SK-N-SH (cell line): ENCODE measurements around the gene FGF19. TPM values are rescaled to one million over a fixed set of nuclear protein-coding genes. Genes with fewer than 3 reads are reported as not detected.

ENCODE experiments used
- CTCF ChIA-PET: fragments of 300-600, 350-600 bp; formaldehyde crosslinking; extraction: SDS; loops from one replicate; lab custom pipeline; 2021; lab: Yijun Ruan, JAX
- POLR2A ChIA-PET: fragments of 350-600 bp; sonication (Branson Sonifier 250); formaldehyde crosslinking; extraction: SDS; loops from one replicate; lab custom pipeline; 2020; ENCODE audit warnings: antibody characterized with exemption, inconsistent platforms; lab: Yijun Ruan, JAX
- DNase-seq: peaks from one replicate; pipeline ENCODE4 v3.0.0; 2012
- H2AFZ ChIP-seq: fragments of 200-600 bp; sonication (generic); 2 replicates; pipeline ENCODE4 v1.8.1; 2016; ENCODE audit warnings: antibody characterized with exemption, mild to moderate bottlenecking, low read depth
- H3F3A ChIP-seq: fragments of 200-600 bp; sonication (generic); replicated peaks from 2 replicates; pipeline ENCODE3; 2016; ENCODE audit warnings: antibody characterized with exemption, mild to moderate bottlenecking; ENCODE audit not compliant: insufficient read depth
- H3K27ac ChIP-seq, 2 experiments: fragments of 200-500 bp in 1 of 2; fragments of 200-600 bp in 1 of 2; sonication (Bioruptor generic) in 1 of 2; sonication (generic), shearing (Covaris generic) in 1 of 2; 2 replicates each; pipeline versions ENCODE4 v1.5.1 to v1.6.1; 2014 to 2016; ENCODE audit warnings: low read depth in 2 of 2, inconsistent platforms in 1 of 2, low read length in 1 of 2, mild to moderate bottlenecking in 1 of 2, mixed read lengths in 1 of 2
- H3K27me3 ChIP-seq: fragments of 200-600 bp; sonication (generic), shearing (Covaris generic); 2 replicates; pipeline ENCODE4 v1.6.1; 2016; ENCODE audit warnings: mixed run types; ENCODE audit not compliant: insufficient read depth
- H3K36me3 ChIP-seq, 2 experiments: fragments of 200-500 bp in 1 of 2; fragments of 200-600 bp in 1 of 2; sonication (Bioruptor generic) in 1 of 2; sonication (generic) in 1 of 2; replicated peaks in 1 of 2; 2 replicates each; pipeline versions ENCODE3 to v1.5.1; 2014 to 2016; ENCODE audit warnings: low read length in 1 of 2, mild to moderate bottlenecking in 1 of 2; ENCODE audit not compliant: insufficient read depth in 2 of 2, control insufficient read depth in 1 of 2
- H3K4me1 ChIP-seq, 2 experiments: fragments of 200-500 bp in 1 of 2; fragments of 200-600 bp in 1 of 2; sonication (Bioruptor generic) in 1 of 2; sonication (generic), shearing (Covaris generic) in 1 of 2; 2 replicates each; pipeline versions ENCODE4 v1.5.1 to v1.6.1; 2014 to 2016; ENCODE audit warnings: low read depth in 1 of 2, low read length in 1 of 2, mixed run types in 1 of 2; ENCODE audit not compliant: insufficient read depth in 2 of 2, control insufficient read depth in 1 of 2
- H3K4me2 ChIP-seq: fragments of 200-600 bp; sonication (generic), shearing (Covaris generic); 2 replicates; pipeline ENCODE4 v1.6.1; 2017; ENCODE audit warnings: mixed run types
- H3K4me3 ChIP-seq, 2 experiments: fragments of 200-500 bp in 1 of 2; fragments of 200-600 bp in 1 of 2; sonication (Bioruptor generic) in 1 of 2; sonication (generic), shearing (Covaris generic) in 1 of 2; 2 replicates each; pipeline versions ENCODE4 v1.5.1 to v1.8.1; 2014 to 2016; ENCODE audit warnings: low read depth in 2 of 2, inconsistent platforms in 1 of 2, low read length in 1 of 2, mild to moderate bottlenecking in 1 of 2, mixed read lengths in 1 of 2, moderate library complexity in 1 of 2
- H3K79me2 ChIP-seq: fragments of 200-600 bp; sonication (generic); 2 replicates; pipeline ENCODE4 v1.8.1; 2017; ENCODE audit warnings: mild to moderate bottlenecking; ENCODE audit not compliant: insufficient read depth
- H3K9ac ChIP-seq: fragments of 200-600 bp; sonication (generic); 2 replicates; pipeline ENCODE4 v1.6.1; 2017; ENCODE audit warnings: mixed run types
- H3K9me2 ChIP-seq: fragments of 200-600 bp; sonication (generic); 2 replicates; pipeline ENCODE4 v1.6.1; 2017; ENCODE audit warnings: mixed run types
- H3K9me3 ChIP-seq: fragments of 200-600 bp; sonication (generic); 2 replicates; pipeline ENCODE4 v1.6.1; 2017; ENCODE audit warnings: mixed run types, mild to moderate bottlenecking, moderate library complexity
- H4K20me1 ChIP-seq: fragments of 200-600 bp; sonication (generic); 2 replicates; pipeline ENCODE4 v1.6.1; 2017; ENCODE audit warnings: mild to moderate bottlenecking, mixed run types; ENCODE audit not compliant: insufficient read depth
- IRF3 ChIP-seq: fragments of 150-350 bp; IDR thresholded peaks from 2 replicates; pipeline ENCODE4 v1.6.1; 2016; ENCODE audit warnings: mild to moderate bottlenecking, low read depth, low read length
- JUND ChIP-seq: IDR thresholded peaks from 2 replicates; pipeline ENCODE4 v1.4.0; 2012
- POLR2AphosphoS5 ChIP-seq: IDR thresholded peaks from 2 replicates; pipeline ENCODE4 v1.6.1; 2012; ENCODE audit warnings: low read depth, low read length
- SMC3 ChIP-seq: IDR thresholded peaks from 2 replicates; pipeline ENCODE4 v1.6.1; 2012; ENCODE audit warnings: low read depth, low read length, improper control_type of control experiment
- TAF1 ChIP-seq: IDR thresholded peaks from 2 replicates; pipeline ENCODE4 v1.6.1; 2012; ENCODE audit warnings: low read depth, mild to moderate bottlenecking, low read length, moderate library complexity, borderline replicate concordance
- TCF12 ChIP-seq: IDR thresholded peaks from 2 replicates; pipeline ENCODE4 v1.4.0; 2012
- TEAD4 ChIP-seq: IDR thresholded peaks from 2 replicates; pipeline ENCODE4 v1.4.0; 2012; ENCODE audit warnings: mild to moderate bottlenecking, borderline replicate concordance; ENCODE audit not compliant: insufficient read depth
- WGBS: methylation state at CpG from one replicate; pipeline ENCODE4 v1.1.6; 2017; ENCODE audit warnings: low lambda C conversion rate; 5-methylcytosine and 5-hydroxymethylcytosine counted together
- polyA plus RNA-seq, 3 experiments: library from polyadenylated mRNA; depleted of rRNA; stranded (reverse); fragments of >200 nt; gene quantifications; 2 replicates each; pipeline ENCODE4 v1.2.3, GENCODE V29; 2012
- TF ChIP-seq, protein P1 (sequence below): IDR thresholded peaks from 2 replicates; pipeline ENCODE4 v1.4.0; 2012; ENCODE audit warnings: low read depth
- TF ChIP-seq, protein P2 (sequence below): fragments of 150-350 bp; IDR thresholded peaks from 2 replicates; pipeline ENCODE4 v1.6.1; 2017; ENCODE audit warnings: antibody characterized with exemption, low read length, low read depth, borderline replicate concordance
- TF ChIP-seq, protein P3 (sequence below): fragments of 200-600 bp; sonication (generic); IDR thresholded peaks from 2 replicates; pipeline ENCODE4 v1.6.1; 2017; ENCODE audit warnings: antibody characterized with exemption, mild to moderate bottlenecking, moderate library complexity

The FGF19 gene
- polyA plus RNA-seq, 1 of the 3 experiments (the other 2 are of a cell fraction), result not detected

DNA sequence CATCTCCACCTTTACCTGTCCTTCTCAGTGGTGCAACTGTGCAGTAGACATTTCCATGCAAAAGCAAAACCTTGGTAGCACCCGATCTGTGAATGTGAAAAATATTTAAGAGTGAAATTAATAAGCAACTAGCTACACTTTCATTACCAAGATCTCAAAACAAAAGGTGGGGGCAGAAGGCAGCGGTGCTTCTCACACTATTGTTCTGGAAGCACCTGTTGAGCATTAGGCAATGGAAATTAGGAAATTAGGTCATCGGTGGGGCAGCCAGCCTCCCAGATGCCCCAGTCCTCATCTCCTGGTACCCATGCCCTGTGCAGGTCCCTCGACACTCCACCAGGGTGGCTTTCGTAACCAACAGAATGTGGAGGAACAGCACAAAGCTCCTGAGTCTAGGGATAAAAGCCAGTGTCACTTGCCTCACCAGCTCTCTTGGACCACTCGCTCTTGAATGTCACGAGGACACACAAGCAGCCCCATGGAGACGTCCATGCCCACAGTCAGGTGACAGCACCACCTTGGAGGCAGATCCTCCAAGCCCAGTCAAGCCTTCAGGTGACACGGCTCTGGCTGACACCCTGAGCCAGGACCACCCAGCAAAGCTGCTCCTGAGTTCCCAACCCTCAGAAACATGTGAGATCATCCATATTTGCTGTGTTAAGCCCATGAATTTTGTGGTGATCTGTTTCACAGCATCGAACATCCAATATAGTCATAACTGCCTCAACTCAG is 31.9 kb downstream of the FGF19 start:
- ChIA-PET CTCF (interaction anchor here (1.5 to 9.2 kb wide), 5 partner anchors 12 to 569 kb away, joined by 4 to 254 read pairs (median 80); partner anchors contain the start of gene CCND1), POLR2A (no interaction called here)
- no peak for DNase-seq
- no peaks in the 10 kb centered on the region for H3K27me3 ChIP-seq
- no peak overlapping the region for H2AFZ ChIP-seq
- H3K9ac ChIP-seq, result no peak overlapping the region
- peaks cover 27 to 35% of the 10 kb centered on the region in 2 experiments for H3K36me3 ChIP-seq
- peaks cover 18% of the 10 kb centered on the region for H4K20me1 ChIP-seq
- peaks cover 8 to 24% of the 10 kb centered on the region in 2 experiments; a peak in 3 of 4 replicates for H3K4me1 ChIP-seq
- peaks cover 18% of the 10 kb centered on the region for H3F3A ChIP-seq
- no peak overlapping the region for H3K4me2 ChIP-seq
- H3K27ac ChIP-seq, result no peak overlapping the region
- no peaks in the 10 kb centered on the region for H3K9me2 ChIP-seq
- H3K4me3 ChIP-seq, result no peak overlapping the region
- peaks cover 46% of the 10 kb centered on the region for H3K79me2 ChIP-seq
- TF ChIP-seq SMC3 (no peak), JUND (no peak), IRF3 (no peak), POLR2AphosphoS5 (no peak), TAF1 (no peak), TEAD4 (no peak), TCF12 (no peak)
- TF ChIP-seq, protein P1, sequence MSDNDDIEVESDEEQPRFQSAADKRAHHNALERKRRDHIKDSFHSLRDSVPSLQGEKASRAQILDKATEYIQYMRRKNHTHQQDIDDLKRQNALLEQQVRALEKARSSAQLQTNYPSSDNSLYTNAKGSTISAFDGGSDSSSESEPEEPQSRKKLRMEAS, result no peak
- TF ChIP-seq, protein P2, sequence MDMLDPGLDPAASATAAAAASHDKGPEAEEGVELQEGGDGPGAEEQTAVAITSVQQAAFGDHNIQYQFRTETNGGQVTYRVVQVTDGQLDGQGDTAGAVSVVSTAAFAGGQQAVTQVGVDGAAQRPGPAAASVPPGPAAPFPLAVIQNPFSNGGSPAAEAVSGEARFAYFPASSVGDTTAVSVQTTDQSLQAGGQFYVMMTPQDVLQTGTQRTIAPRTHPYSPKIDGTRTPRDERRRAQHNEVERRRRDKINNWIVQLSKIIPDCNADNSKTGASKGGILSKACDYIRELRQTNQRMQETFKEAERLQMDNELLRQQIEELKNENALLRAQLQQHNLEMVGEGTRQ, result no peak
- TF ChIP-seq, protein P3, sequence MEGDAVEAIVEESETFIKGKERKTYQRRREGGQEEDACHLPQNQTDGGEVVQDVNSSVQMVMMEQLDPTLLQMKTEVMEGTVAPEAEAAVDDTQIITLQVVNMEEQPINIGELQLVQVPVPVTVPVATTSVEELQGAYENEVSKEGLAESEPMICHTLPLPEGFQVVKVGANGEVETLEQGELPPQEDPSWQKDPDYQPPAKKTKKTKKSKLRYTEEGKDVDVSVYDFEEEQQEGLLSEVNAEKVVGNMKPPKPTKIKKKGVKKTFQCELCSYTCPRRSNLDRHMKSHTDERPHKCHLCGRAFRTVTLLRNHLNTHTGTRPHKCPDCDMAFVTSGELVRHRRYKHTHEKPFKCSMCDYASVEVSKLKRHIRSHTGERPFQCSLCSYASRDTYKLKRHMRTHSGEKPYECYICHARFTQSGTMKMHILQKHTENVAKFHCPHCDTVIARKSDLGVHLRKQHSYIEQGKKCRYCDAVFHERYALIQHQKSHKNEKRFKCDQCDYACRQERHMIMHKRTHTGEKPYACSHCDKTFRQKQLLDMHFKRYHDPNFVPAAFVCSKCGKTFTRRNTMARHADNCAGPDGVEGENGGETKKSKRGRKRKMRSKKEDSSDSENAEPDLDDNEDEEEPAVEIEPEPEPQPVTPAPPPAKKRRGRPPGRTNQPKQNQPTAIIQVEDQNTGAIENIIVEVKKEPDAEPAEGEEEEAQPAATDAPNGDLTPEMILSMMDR, result no peak
- H3K9me3 ChIP-seq, result no peaks in the 10 kb centered on the region
- 88% methylated on average over 10 of the region's 10 CpGs for WGBS
